NT2/D1 (cell line): ENCODE results near the gene SIGLEC15.

Experiments used
- SUZ12 ChIP-seq: IDR thresholded peaks from 2 replicates; pipeline ENCODE4 v1.6.1; 2011; ENCODE audit not compliant: insufficient read length, insufficient read depth; ENCODE audit errors: extremely low read depth
- YY1 ChIP-seq: IDR thresholded peaks from 2 replicates; pipeline ENCODE4 v1.6.1; 2011; ENCODE audit not compliant: insufficient read length, insufficient read depth
- ZNF274 ChIP-seq: IDR thresholded peaks from 2 replicates; pipeline ENCODE4 v1.6.1; 2011; ENCODE audit warnings: mild to moderate bottlenecking, low read depth, low read length

GRCh38 chr18:45805551-45805950, 19.9 kb upstream of the SIGLEC15 start:
- no peak for TF ChIP-seq SUZ12
- TF ChIP-seq YY1 = no peak
- no peak for TF ChIP-seq ZNF274
